Measurements from ENCODE around the gene FNDC8.
"Not testable (repeated sequence)": the region's sequence is repeated elsewhere in the genome, so short reads cannot be mapped to it uniquely, and the experiment has no call there.

Gene FNDC8

GRCh38 chr17:35099908-35100307 is 21.5 kb upstream of the FNDC8 start:
- H3K4me1 ChIP-seq (ENCODE audit: control insufficient read depth, low read depth, low read length): no peaks in the 10 kb centered on the region
- no peaks in the 10 kb centered on the region for H3K9me3 ChIP-seq (ENCODE audit: control insufficient read depth, low read depth, low read length)
- H3K27me3 ChIP-seq (ENCODE audit: control insufficient read depth, insufficient read depth, low read length): no peaks in the 10 kb centered on the region
- H3K9ac ChIP-seq (ENCODE audit: low read length): no peak overlapping the region
- H3K36me3 ChIP-seq (ENCODE audit: control insufficient read depth, low read depth, low read length): peaks cover 15% of the 10 kb centered on the region
- H3K27ac ChIP-seq (ENCODE audit: low read length): no peak overlapping the region
- no peak overlapping the region for H3K4me3 ChIP-seq (ENCODE audit: low read length)

- Histone ChIP-seq H3K4me1 (ENCODE audit: control insufficient read depth, low read depth, low read length) (no peaks in the 10 kb centered on the region), H3K27ac (ENCODE audit: low read length) (no peak overlapping the region), H3K27me3 (ENCODE audit: control insufficient read depth, insufficient read depth, low read length) (no peaks in the 10 kb centered on the region), H3K9me3 (ENCODE audit: control insufficient read depth, low read depth, low read length) (no peaks in the 10 kb centered on the region), H3K9ac (ENCODE audit: low read length) (no peak overlapping the region), H3K36me3 (ENCODE audit: control insufficient read depth, low read depth, low read length) (peaks cover 16% of the 10 kb centered on the region), H3K4me3 (ENCODE audit: low read length) (no peak overlapping the region)
Observed at GRCh38 chr17:35101036-35101435, 20.4 kb upstream of the FNDC8 start.

- Histone ChIP-seq H3K4me1 (ENCODE audit: control insufficient read depth, low read depth, low read length) (no peaks in the 10 kb centered on the region), H3K27ac (ENCODE audit: low read length) (no peak overlapping the region), H3K9me3 (ENCODE audit: control insufficient read depth, low read depth, low read length) (no peaks in the 10 kb centered on the region), H3K9ac (ENCODE audit: low read length) (no peak overlapping the region), H3K36me3 (ENCODE audit: control insufficient read depth, low read depth, low read length) (peaks cover 20% of the 10 kb centered on the region), H3K27me3 (ENCODE audit: control insufficient read depth, insufficient read depth, low read length) (no peaks in the 10 kb centered on the region), H3K4me3 (ENCODE audit: low read length) (no peak overlapping the region)
Observed at GRCh38 chr17:35101725-35102124, 19.7 kb upstream of the FNDC8 start.

GRCh38 chr17:35103271-35103670 is 18.1 kb upstream of the FNDC8 start:
- H3K27me3 ChIP-seq (ENCODE audit: control insufficient read depth, insufficient read depth, low read length): no peaks in the 10 kb centered on the region
- H3K4me3 ChIP-seq (ENCODE audit: low read length): no peak overlapping the region
- no peak overlapping the region for H3K27ac ChIP-seq (ENCODE audit: low read length)
- H3K9ac ChIP-seq (ENCODE audit: low read length): no peak overlapping the region
- peaks cover 20% of the 10 kb centered on the region for H3K36me3 ChIP-seq (ENCODE audit: control insufficient read depth, low read depth, low read length)
- H3K9me3 ChIP-seq (ENCODE audit: control insufficient read depth, low read depth, low read length): no peaks in the 10 kb centered on the region
- no peaks in the 10 kb centered on the region for H3K4me1 ChIP-seq (ENCODE audit: control insufficient read depth, low read depth, low read length)

- Histone ChIP-seq H3K4me1 (ENCODE audit: control insufficient read depth, low read depth, low read length) (no peaks in the 10 kb centered on the region), H3K9ac (ENCODE audit: low read length) (no peak overlapping the region), H3K36me3 (ENCODE audit: control insufficient read depth, low read depth, low read length) (peaks cover 13% of the 10 kb centered on the region), H3K9me3 (ENCODE audit: control insufficient read depth, low read depth, low read length) (no peaks in the 10 kb centered on the region), H3K27ac (ENCODE audit: low read length) (no peak overlapping the region), H3K27me3 (ENCODE audit: control insufficient read depth, insufficient read depth, low read length) (no peaks in the 10 kb centered on the region), H3K4me3 (ENCODE audit: low read length) (no peak overlapping the region)
Observed at GRCh38 chr17:35104844-35105450, 16.5 kb upstream of the FNDC8 start.

GRCh38 chr17:35110791-35111190 is 10.6 kb upstream of the FNDC8 start:
- not testable (repeated sequence) for H3K9me3 ChIP-seq (ENCODE audit: control insufficient read depth, low read depth, low read length); H3K9ac ChIP-seq (ENCODE audit: low read length); H3K27me3 ChIP-seq (ENCODE audit: control insufficient read depth, insufficient read depth, low read length); H3K4me1 ChIP-seq (ENCODE audit: control insufficient read depth, low read depth, low read length); H3K4me3 ChIP-seq (ENCODE audit: low read length); H3K36me3 ChIP-seq (ENCODE audit: control insufficient read depth, low read depth, low read length); H3K27ac ChIP-seq (ENCODE audit: low read length)

- Histone ChIP-seq H3K27me3 (ENCODE audit: control insufficient read depth, insufficient read depth, low read length) (peaks cover 14% of the 10 kb centered on the region), H3K27ac (ENCODE audit: low read length) (no peak overlapping the region), H3K9me3 (ENCODE audit: control insufficient read depth, low read depth, low read length) (no peaks in the 10 kb centered on the region), H3K9ac (ENCODE audit: low read length) (no peak overlapping the region), H3K4me3 (ENCODE audit: low read length) (no peak overlapping the region), H3K36me3 (ENCODE audit: control insufficient read depth, low read depth, low read length) (no peaks in the 10 kb centered on the region), H3K4me1 (ENCODE audit: control insufficient read depth, low read depth, low read length) (no peaks in the 10 kb centered on the region)
Observed at GRCh38 chr17:35116845-35117244, 4.6 kb upstream of the FNDC8 start.

GRCh38 chr17:35117984-35118383 is 3.4 kb upstream of the FNDC8 start:
- Histone ChIP-seq H3K27ac (ENCODE audit: low read length) (no peak overlapping the region), H3K4me3 (ENCODE audit: low read length) (no peak overlapping the region)

GRCh38 chr17:35119370-35120165 is 1.8 kb upstream of the FNDC8 start, which contains the start of gene RAD51D:
RAD51D (minus strand) TSS chr17:35119860; CDS start chr17:35119613, 247 bp downstream.
- Histone ChIP-seq H3K4me1 (ENCODE audit: control insufficient read depth, low read depth, low read length) (no peaks in the 10 kb centered on the region), H3K9ac (ENCODE audit: low read length) (peak within 1 kb of the TSS; percentile 71), H3K9me3 (ENCODE audit: control insufficient read depth, low read depth, low read length) (no peaks in the 10 kb centered on the region), H3K27me3 (ENCODE audit: control insufficient read depth, insufficient read depth, low read length) (peaks cover 14% of the 10 kb centered on the region), H3K27ac (ENCODE audit: low read length) (no peak within 1 kb of the TSS), H3K36me3 (ENCODE audit: control insufficient read depth, low read depth, low read length) (no peaks in the 10 kb centered on the region), H3K4me3 (ENCODE audit: low read length) (peak within 1 kb of the TSS; percentile 89)

More at GRCh38 chr17:35117984-35118383, 3.4 kb upstream of the FNDC8 start:
- Histone ChIP-seq H3K27me3 (ENCODE audit: control insufficient read depth, insufficient read depth, low read length) (peaks cover 14% of the 10 kb centered on the region), H3K9me3 (ENCODE audit: control insufficient read depth, low read depth, low read length) (no peaks in the 10 kb centered on the region), H3K36me3 (ENCODE audit: control insufficient read depth, low read depth, low read length) (no peaks in the 10 kb centered on the region), H3K9ac (ENCODE audit: low read length) (no peak overlapping the region), H3K4me1 (ENCODE audit: control insufficient read depth, low read depth, low read length) (no peaks in the 10 kb centered on the region)

GRCh38 chr17:35127751-35128514 is 6.5 kb downstream of the FNDC8 start:
- no peak overlapping the region for H3K4me3 ChIP-seq (ENCODE audit: low read length)
- no peak overlapping the region for H3K27ac ChIP-seq (ENCODE audit: low read length)
- no peaks in the 10 kb centered on the region for H3K4me1 ChIP-seq (ENCODE audit: control insufficient read depth, low read depth, low read length)
- H3K36me3 ChIP-seq (ENCODE audit: control insufficient read depth, low read depth, low read length): peaks cover 24% of the 10 kb centered on the region
- H3K9me3 ChIP-seq (ENCODE audit: control insufficient read depth, low read depth, low read length): no peaks in the 10 kb centered on the region
- H3K27me3 ChIP-seq (ENCODE audit: control insufficient read depth, insufficient read depth, low read length): no peaks in the 10 kb centered on the region
- H3K9ac ChIP-seq (ENCODE audit: low read length): no peak overlapping the region

GRCh38 chr17:35129154-35129972 is 7.9 kb downstream of the FNDC8 start:
- Histone ChIP-seq H3K4me3 (ENCODE audit: low read length) (no peak overlapping the region), H3K36me3 (ENCODE audit: control insufficient read depth, low read depth, low read length) (peaks cover 38% of the 10 kb centered on the region), H3K27me3 (ENCODE audit: control insufficient read depth, insufficient read depth, low read length) (no peaks in the 10 kb centered on the region), H3K4me1 (ENCODE audit: control insufficient read depth, low read depth, low read length) (no peaks in the 10 kb centered on the region), H3K9me3 (ENCODE audit: control insufficient read depth, low read depth, low read length) (no peaks in the 10 kb centered on the region), H3K27ac (ENCODE audit: low read length) (no peak overlapping the region), H3K9ac (ENCODE audit: low read length) (no peak overlapping the region)
